GM12891 (cell line): ENCODE data around the gene SMIM31.

Source experiments
- DNase-seq: peaks from one replicate; pipeline ENCODE4 v3.0.0; 2011; ENCODE audit warnings: low spot score; ENCODE audit not compliant: insufficient read length
- FAIRE-seq: peaks from 2 replicates; lab custom pipeline; 2011; peaks lifted over from hg19 to GRCh38; lab: Jason Lieb, UNC
- PAX5 ChIP-seq: IDR thresholded peaks from 2 replicates; pipeline ENCODE4 v1.6.1; 2011; ENCODE audit warnings: low read length, moderate library complexity, mild to moderate bottlenecking; ENCODE audit not compliant: insufficient read depth, severe bottlenecking
- POLR2A ChIP-seq: IDR thresholded peaks from 2 replicates; pipeline ENCODE4 v1.6.1; 2011; ENCODE audit warnings: low read depth, low read length, control low read depth
- POLR2AphosphoS5 ChIP-seq: IDR thresholded peaks from 2 replicates; pipeline ENCODE4 v1.6.1; 2011; ENCODE audit warnings: low read depth, low read length, control low read depth
- POU2F2 ChIP-seq: IDR thresholded peaks from 2 replicates; pipeline ENCODE4 v1.6.1; 2011; ENCODE audit warnings: low read depth, mild to moderate bottlenecking, control low read depth, low read length, moderate library complexity
- SPI1 ChIP-seq: IDR thresholded peaks from 2 replicates; pipeline ENCODE4 v1.6.1; 2011; ENCODE audit warnings: low read depth, low read length, control low read depth
- TAF1 ChIP-seq: IDR thresholded peaks from 2 replicates; pipeline ENCODE4 v1.6.1; 2011; ENCODE audit warnings: low read depth, low read length, control low read depth

SMIM31 gene

GRCh38 chr4:164807611-164808010 is 53.7 kb downstream of the SMIM31 start:
- FAIRE-seq = no peak
- no peak for DNase-seq
- TF ChIP-seq POLR2AphosphoS5 = no peak
- no peak for TF ChIP-seq TAF1
- TF ChIP-seq POLR2A = no peak

- TF ChIP-seq SPI1 (no peak), POU2F2 (no peak), POLR2AphosphoS5 (no peak), POLR2A (no peak), TAF1 (no peak), PAX5 (no peak)
- no peak for FAIRE-seq
Observed at GRCh38 chr4:164813554-164813953, 59.6 kb downstream of the SMIM31 start.

GRCh38 chr4:164815711-164816110 is 61.8 kb downstream of the SMIM31 start:
- TF ChIP-seq POU2F2 = no peak
- TF ChIP-seq TAF1 = no peak
- TF ChIP-seq SPI1 = no peak
- TF ChIP-seq PAX5 = no peak
- TF ChIP-seq POLR2A = no peak
- no peak for TF ChIP-seq POLR2AphosphoS5
- no peak for FAIRE-seq

More at GRCh38 chr4:164813554-164813953, 59.6 kb downstream of the SMIM31 start:
- DNase-seq = no peak

GRCh38 chr4:164819366-164819765 is 65.4 kb downstream of the SMIM31 start:
- TF ChIP-seq TAF1 (no peak), SPI1 (no peak), PAX5 (no peak), POLR2AphosphoS5 (no peak), POLR2A (no peak), POU2F2 (no peak)
- DNase-seq = no peak
- no peak for FAIRE-seq

More at GRCh38 chr4:164815711-164816110, 61.8 kb downstream of the SMIM31 start:
- no peak for DNase-seq

GRCh38 chr4:164821711-164822110 is 67.8 kb downstream of the SMIM31 start:
- DNase-seq (no peak), FAIRE-seq (no peak)
- TF ChIP-seq POLR2A (no peak), TAF1 (no peak), POLR2AphosphoS5 (no peak), SPI1 (no peak), POU2F2 (no peak), PAX5 (no peak)

- FAIRE-seq (no peak), DNase-seq (no peak)
- TF ChIP-seq POU2F2 (no peak), TAF1 (no peak), SPI1 (no peak), POLR2AphosphoS5 (no peak), PAX5 (no peak), POLR2A (no peak)
Observed at GRCh38 chr4:164824581-164824980, 70.7 kb downstream of the SMIM31 start.

- DNase-seq (no peak), FAIRE-seq (no peak)
- no peak for TF ChIP-seq TAF1
- no peak for TF ChIP-seq PAX5
- TF ChIP-seq POU2F2 = no peak
- no peak for TF ChIP-seq SPI1
- no peak for TF ChIP-seq POLR2A
- no peak for TF ChIP-seq POLR2AphosphoS5
Observed at GRCh38 chr4:164828955-164829354, 75.0 kb downstream of the SMIM31 start.

GRCh38 chr4:164846566-164846965 is 92.6 kb downstream of the SMIM31 start:
- TF ChIP-seq POU2F2 = no peak
- TF ChIP-seq POLR2AphosphoS5 = no peak
- no peak for TF ChIP-seq POLR2A
- no peak for TF ChIP-seq PAX5
- no peak for DNase-seq
- FAIRE-seq = no peak

- FAIRE-seq (no peak), DNase-seq (no peak)
- no peak for TF ChIP-seq PAX5
- TF ChIP-seq POU2F2 = no peak
- no peak for TF ChIP-seq TAF1
- TF ChIP-seq SPI1 = no peak
- no peak for TF ChIP-seq POLR2AphosphoS5
- TF ChIP-seq POLR2A = no peak
Observed at GRCh38 chr4:164847016-164847415, 93.1 kb downstream of the SMIM31 start.

- FAIRE-seq = no peak
- TF ChIP-seq POLR2AphosphoS5 = no peak
- no peak for TF ChIP-seq POU2F2
- no peak for TF ChIP-seq TAF1
- no peak for TF ChIP-seq POLR2A
- TF ChIP-seq SPI1 = no peak
- no peak for TF ChIP-seq PAX5
- DNase-seq = no peak
Observed at GRCh38 chr4:164847967-164848649, 94.2 kb downstream of the SMIM31 start.
